Endothelial cell (in vitro differentiated cells): Measurements from ENCODE around the gene TMEM200B. TPM values are rescaled to one million over a fixed set of nuclear protein-coding genes. Genes with fewer than 3 reads are reported as not detected.

Experiments used
- DNase-seq: peaks from one replicate; pipeline ENCODE4 v3.0.0; 2021; ENCODE audit warnings: low spot score
- H3K27ac Mint-ChIP-seq: one replicate; pipeline ENCODE4 v1.8.0; 2021; ENCODE audit warnings: mixed read lengths, inconsistent platforms; ENCODE audit not compliant: unreplicated experiment
- H3K27me3 Mint-ChIP-seq: one replicate; pipeline ENCODE4 v1.8.0; 2021; ENCODE audit warnings: mild to moderate bottlenecking, moderate library complexity, mixed read lengths, inconsistent platforms; ENCODE audit not compliant: unreplicated experiment
- H3K36me3 Mint-ChIP-seq: one replicate; pipeline ENCODE4 v1.8.0; 2021; ENCODE audit warnings: mild to moderate bottlenecking, low read depth, mixed read lengths, inconsistent platforms; ENCODE audit not compliant: unreplicated experiment
- H3K4me1 Mint-ChIP-seq: one replicate; pipeline ENCODE4 v1.8.0; 2021; ENCODE audit warnings: mild to moderate bottlenecking, mixed read lengths, inconsistent platforms; ENCODE audit not compliant: unreplicated experiment
- H3K4me3 Mint-ChIP-seq: one replicate; pipeline ENCODE4 v1.8.0; 2021; ENCODE audit warnings: mild to moderate bottlenecking, mixed read lengths, inconsistent platforms; ENCODE audit not compliant: unreplicated experiment
- H3K9me3 Mint-ChIP-seq: one replicate; pipeline ENCODE4 v1.8.0; 2021; ENCODE audit warnings: mixed read lengths, inconsistent platforms; ENCODE audit not compliant: unreplicated experiment
- CTCF ChIP-seq: fragments of 200-600 bp; sonication (generic); IDR thresholded peaks from one replicate; pipeline ENCODE4 v1.5.0; 2021; ENCODE audit warnings: antibody characterized with exemption; ENCODE audit not compliant: unreplicated experiment
- total RNA-seq: library from RNA; stranded (reverse); fragmentation: NEBNext Ultra II Directional; extraction: Animal tissue kit (Norgen Biotek cat#: 25700); gene quantifications from one replicate; pipeline ENCODE4 v1.2.1, GENCODE V29; 2021; ENCODE audit not compliant: unreplicated experiment

Gene TMEM200B
- total RNA-seq, 1 donor from 2014 or later = 0.95 TPM

- Mint-ChIP-seq H3K36me3 (peaks cover 13% of the 10 kb centered on the region), H3K4me3 (no peak overlapping the region), H3K27ac (no peak overlapping the region), H3K9me3 (no peaks in the 10 kb centered on the region), H3K4me1 (peaks cover 50% of the 10 kb centered on the region), H3K27me3 (no peaks in the 10 kb centered on the region)
- no peak for DNase-seq
- no peak for TF ChIP-seq CTCF
Observed at GRCh38 chr1:29167904-29168303, 44.2 kb upstream of the TMEM200B start.

GRCh38 chr1:29166291-29166878, 42.7 kb upstream of the TMEM200B start:
- Mint-ChIP-seq H3K36me3 (peaks cover 13% of the 10 kb centered on the region), H3K27ac (peak overlapping the region; percentile 83), H3K9me3 (no peaks in the 10 kb centered on the region), H3K4me1 (peaks cover 48% of the 10 kb centered on the region), H3K27me3 (no peaks in the 10 kb centered on the region), H3K4me3 (no peak overlapping the region)
- no peak for DNase-seq
- TF ChIP-seq CTCF = no peak

- H3K4me3 Mint-ChIP-seq = no peak overlapping the region
- H3K27ac Mint-ChIP-seq = peak overlapping the region; percentile 38
- no peak for DNase-seq
- no peaks in the 10 kb centered on the region for H3K27me3 Mint-ChIP-seq
- H3K36me3 Mint-ChIP-seq = peaks cover 16% of the 10 kb centered on the region
- H3K4me1 Mint-ChIP-seq = peaks cover 47% of the 10 kb centered on the region
- no peak for TF ChIP-seq CTCF
- no peaks in the 10 kb centered on the region for H3K9me3 Mint-ChIP-seq
Observed at GRCh38 chr1:29164588-29164987, 40.9 kb upstream of the TMEM200B start.

GRCh38 chr1:29162476-29163138, 38.9 kb upstream of the TMEM200B start:
- Mint-ChIP-seq H3K9me3 (no peaks in the 10 kb centered on the region), H3K36me3 (peaks cover 15% of the 10 kb centered on the region), H3K27me3 (no peaks in the 10 kb centered on the region), H3K4me3 (peak overlapping the region; percentile 31), H3K27ac (no peak overlapping the region), H3K4me1 (peaks cover 47% of the 10 kb centered on the region)
- no peak for TF ChIP-seq CTCF
- DNase-seq = no peak

- Mint-ChIP-seq H3K27ac (no peak overlapping the region), H3K27me3 (no peaks in the 10 kb centered on the region), H3K4me1 (peaks cover 44% of the 10 kb centered on the region), H3K4me3 (no peak overlapping the region), H3K9me3 (no peaks in the 10 kb centered on the region), H3K36me3 (peaks cover 17% of the 10 kb centered on the region)
- TF ChIP-seq CTCF = no peak
- DNase-seq = no peak
Observed at GRCh38 chr1:29162025-29162424, 38.3 kb upstream of the TMEM200B start.
